GM15510 (cell line): ENCODE data around the gene NEURL4.

Experiments
- POLR2A ChIP-seq: IDR thresholded peaks from 3 replicates; pipeline ENCODE4 v1.6.1; 2011; ENCODE audit warnings: borderline replicate concordance; ENCODE audit not compliant: insufficient read length; ENCODE audit errors: extremely low read depth

The NEURL4 gene

DNA sequence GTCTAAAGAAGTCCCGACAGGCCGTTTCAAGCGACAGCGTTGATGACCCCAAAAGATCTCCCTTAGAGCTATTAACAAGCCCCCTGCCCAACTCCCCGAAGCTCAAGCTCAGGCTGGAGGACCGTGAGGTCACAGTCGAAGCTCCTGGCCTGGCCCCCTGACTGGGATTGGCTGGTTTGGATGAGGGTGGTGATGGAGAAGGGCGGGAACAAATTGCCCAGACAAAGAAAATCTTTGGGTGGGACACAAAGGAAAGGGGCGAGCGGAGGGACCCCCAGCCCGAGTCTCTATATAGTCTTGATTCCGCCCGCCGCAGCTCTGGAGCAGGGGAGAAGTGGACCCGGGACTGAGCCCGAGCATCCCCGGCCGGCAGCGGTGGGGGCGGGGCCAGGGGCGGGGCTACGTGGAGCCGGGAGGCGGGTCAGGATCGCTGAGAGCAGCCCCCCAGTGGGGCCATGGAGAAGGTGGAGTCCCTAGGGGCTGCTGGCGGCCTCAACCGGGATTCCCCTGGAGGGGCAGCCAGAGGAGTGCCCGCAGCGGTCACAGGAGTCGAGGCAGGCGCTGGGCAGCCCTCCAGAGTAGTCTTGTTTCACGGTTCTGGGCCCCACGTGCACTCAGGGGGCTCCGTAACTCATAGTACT, 982 bp upstream of the NEURL4 start:
- peak; percentile 32 for TF ChIP-seq POLR2A

DNA sequence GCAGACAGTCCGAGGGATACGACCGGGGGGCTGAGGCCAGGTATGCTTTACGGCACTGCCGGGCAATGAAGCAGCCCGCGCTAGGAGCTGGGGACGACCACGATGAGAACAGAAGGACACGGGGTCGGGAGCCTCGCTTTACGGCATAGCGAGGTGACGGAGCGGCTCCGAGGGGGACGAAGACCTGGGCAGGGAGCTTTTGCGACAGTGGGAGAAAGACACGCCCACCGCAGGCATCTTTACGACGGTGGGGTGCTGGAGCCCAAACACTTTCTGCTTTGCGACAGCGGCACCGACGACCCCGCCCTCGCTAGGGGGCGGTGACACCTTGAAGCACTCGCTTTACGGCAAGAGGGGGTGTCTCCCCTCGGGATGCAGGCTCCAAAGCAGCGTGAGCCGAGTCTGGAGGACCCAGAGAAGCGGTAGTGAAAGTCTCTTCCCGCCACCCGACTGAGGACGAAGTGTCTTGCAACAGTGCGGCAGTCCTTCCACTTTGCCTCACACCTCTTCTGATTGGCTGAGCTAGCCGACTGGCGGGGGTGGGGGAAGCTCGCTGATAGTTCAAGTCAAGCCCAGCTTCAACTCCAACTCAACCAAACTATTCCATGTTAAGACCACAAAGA, 350 bp upstream of the NEURL4 start:
- peak; percentile 48 for TF ChIP-seq POLR2A

GRCh38 chr17:7328009-7328408, 1.1 kb downstream of the NEURL4 start:
- no peak for TF ChIP-seq POLR2A

GRCh38 chr17:7327501-7327900, 1.6 kb downstream of the NEURL4 start:
- TF ChIP-seq POLR2A = no peak

- no peak for TF ChIP-seq POLR2A
Observed at GRCh38 chr17:7327056-7327455, 2.1 kb downstream of the NEURL4 start.

GRCh38 chr17:7326186-7326585, 2.9 kb downstream of the NEURL4 start:
- TF ChIP-seq POLR2A = no peak

DNA sequence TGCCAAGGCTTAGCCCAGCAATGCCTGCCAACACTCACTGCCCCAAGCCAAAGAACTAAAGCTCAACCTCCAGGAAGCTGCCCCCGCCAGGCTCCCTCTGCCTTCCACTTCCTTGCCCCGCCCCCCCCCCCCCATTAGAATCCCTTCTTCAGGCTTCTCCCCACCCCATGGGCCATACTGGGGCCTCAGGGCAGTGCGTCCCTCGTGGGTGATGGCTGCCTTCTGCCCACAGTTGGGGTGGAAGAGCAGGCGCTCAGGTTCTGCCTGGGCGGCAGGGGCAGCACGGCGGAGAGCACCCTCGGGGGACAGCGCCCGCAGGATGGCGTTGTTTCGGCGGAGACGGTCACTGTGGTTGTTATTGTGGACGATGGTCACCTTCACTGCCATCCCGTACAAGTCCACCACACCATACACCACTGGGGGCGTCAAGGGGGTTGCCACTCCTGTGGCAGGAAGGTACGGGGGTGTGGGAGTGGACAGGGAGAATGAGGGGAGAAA, 4.1 kb downstream of the NEURL4 start:
- no peak for TF ChIP-seq POLR2A

DNA sequence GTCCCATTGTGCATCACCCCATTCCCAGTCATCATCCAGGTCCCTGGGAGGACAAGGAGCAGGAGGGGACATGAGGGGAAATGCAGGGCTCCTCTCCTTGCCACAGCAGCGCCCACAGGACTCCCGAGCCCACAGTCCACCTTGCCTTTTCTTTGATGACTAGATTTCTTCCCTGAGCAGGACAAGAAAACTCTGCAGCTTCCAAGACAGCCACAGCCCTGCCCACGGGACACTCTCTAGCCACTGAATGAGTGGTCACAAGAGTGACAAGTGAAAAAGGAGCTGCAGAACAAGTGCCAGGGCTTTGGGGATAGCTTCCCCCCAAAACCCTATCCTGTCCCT, 4.7 kb downstream of the NEURL4 start:
- no peak for TF ChIP-seq POLR2A

DNA sequence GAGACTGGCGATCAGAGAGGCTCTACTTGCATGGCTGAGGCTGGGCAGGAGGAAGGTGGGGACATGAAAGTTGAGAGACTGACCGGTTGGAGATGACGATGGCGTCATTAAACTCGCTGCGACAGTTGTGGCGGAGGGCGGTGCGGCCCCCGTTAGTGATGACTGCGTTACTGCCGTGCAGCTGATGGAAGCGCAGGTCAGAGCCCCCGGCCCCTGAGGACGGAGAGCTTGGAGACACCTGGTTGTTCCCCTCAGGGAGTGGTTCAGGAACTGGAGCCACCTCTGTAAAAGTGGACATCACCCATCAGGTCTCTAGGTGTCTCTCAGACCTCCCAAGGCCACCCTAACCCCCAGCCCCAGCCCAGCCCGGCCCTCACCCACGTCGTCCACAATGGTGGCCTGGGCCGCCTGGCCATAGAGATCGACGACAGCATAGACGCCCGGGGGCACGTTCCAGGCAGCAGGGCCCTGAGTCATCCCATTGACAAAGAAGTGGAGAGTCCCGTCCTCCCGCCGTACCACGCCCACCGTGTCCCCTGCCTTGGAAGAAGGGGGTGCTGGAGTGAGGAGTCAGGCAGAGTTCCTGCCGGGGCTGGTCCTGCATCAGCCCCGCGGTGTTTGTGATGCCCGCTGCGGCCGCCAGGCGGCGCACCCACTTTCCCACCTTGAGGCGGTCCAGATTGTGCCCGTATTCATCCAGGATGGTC, 5.3 kb downstream of the NEURL4 start:
- TF ChIP-seq POLR2A = no peak

- TF ChIP-seq POLR2A = no peak
Observed at GRCh38 chr17:7322520-7323194, 6.5 kb downstream of the NEURL4 start.

DNA sequence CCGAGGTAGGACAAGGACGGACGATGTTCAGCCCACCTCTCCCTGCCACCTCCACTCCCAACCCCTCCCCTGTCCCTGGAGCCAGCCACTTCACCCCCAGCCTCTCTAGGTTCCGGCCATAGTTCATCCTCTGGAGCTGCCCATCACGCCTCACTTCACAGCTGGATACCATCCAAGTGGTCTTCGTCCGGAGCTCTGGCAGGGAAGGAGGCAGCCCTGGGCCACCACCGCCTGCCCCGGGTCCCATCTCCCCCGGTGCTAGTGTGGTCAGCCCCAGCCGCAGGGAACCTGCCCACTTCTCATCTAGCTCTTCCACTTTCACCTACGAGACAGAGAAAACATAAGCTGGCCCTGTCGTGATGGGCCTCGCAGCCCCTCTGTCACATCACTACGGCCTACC, 7.7 kb downstream of the NEURL4 start:
- no peak for TF ChIP-seq POLR2A

DNA sequence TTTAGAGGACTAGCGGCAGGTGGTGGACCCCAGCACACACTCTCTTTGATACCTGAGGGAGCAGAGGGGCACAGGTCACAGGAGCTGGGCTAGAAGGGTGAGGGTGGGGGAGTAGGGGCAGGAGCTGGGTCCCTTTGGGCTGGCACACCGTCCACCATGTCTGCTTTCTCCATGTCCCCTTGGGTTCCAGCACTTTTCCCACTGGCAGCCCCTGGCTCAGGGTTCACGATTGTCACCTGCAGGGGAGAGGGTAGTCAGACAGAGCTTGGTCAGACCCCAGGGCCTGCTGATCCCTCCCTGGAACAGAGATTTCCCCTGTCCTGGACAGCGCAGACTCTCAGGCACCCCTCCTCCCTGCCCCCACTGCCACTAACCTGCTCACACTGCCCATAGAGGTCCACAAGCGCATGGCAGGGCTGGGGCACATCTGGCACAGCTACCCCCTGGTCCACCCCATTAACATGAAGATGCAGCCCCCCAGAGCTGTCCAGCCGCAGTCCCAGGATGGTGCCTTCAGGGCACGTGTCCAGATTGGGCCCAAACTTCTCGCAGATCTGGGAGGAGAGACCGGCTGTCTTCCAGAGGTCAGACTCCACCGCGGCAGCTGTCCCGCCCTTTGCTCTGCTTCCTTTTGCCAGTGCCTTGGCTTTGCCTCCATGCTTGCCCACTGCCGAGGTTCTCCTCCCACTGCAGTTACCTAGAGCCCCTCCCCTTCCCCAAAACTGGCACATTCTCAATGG, 10.8 kb downstream of the NEURL4 start:
- TF ChIP-seq POLR2A = no peak

GRCh38 chr17:7317161-7317803, 11.9 kb downstream of the NEURL4 start:
- no peak for TF ChIP-seq POLR2A

- no peak for TF ChIP-seq POLR2A
Observed at GRCh38 chr17:7315570-7316235, 13.4 kb downstream of the NEURL4 start.
